Natural killer cell (primary cell): Measurements from ENCODE around the gene SCFD2. TPM values are rescaled to one million over a fixed set of nuclear protein-coding genes. Genes with fewer than 3 reads are reported as not detected.

Experiments used
- ATAC-seq, 3 donors: fragments of 150-1000 bp in 2 of 3; fragments of 200-7000 bp in 1 of 3; cut with Tn5 transposase; 1 replicate in 1 of 3; 2 replicates in 2 of 3; pipeline ENCODE4 v1.10.0; 2021; ENCODE audit warnings: mild to moderate bottlenecking in 2 of 3, moderate library complexity in 2 of 3
- DNase-seq, 2 donors: peaks; one replicate each; pipeline versions ENCODE4 v3.0.0 to v3.0.0-alpha.2; 2013 to 2021; ENCODE audit warnings: mixed read lengths in 1 of 2
- H3K27ac ChIP-seq: one replicate; pipeline ENCODE4 v1.5.1; 2013; ENCODE audit warnings: mild to moderate bottlenecking, low read length
- H3K27me3 ChIP-seq: one replicate; pipeline ENCODE4 v1.6.1; 2013; ENCODE audit warnings: low read length; ENCODE audit not compliant: control insufficient read depth, insufficient read depth
- H3K36me3 ChIP-seq: one replicate; pipeline ENCODE4 v1.6.1; 2013; ENCODE audit warnings: low read length; ENCODE audit not compliant: control insufficient read depth, insufficient read depth
- H3K4me1 ChIP-seq: one replicate; pipeline ENCODE4 v1.6.1; 2013; ENCODE audit warnings: low read length; ENCODE audit not compliant: control insufficient read depth, insufficient read depth
- H3K4me3 ChIP-seq: one replicate; pipeline ENCODE4 v1.5.1; 2013; ENCODE audit warnings: low read length
- H3K9me3 ChIP-seq: one replicate; pipeline ENCODE4 v1.6.1; 2013; ENCODE audit warnings: low read length; ENCODE audit not compliant: control insufficient read depth, insufficient read depth
- H3K27ac Mint-ChIP-seq, 2 donors: one replicate each; pipeline ENCODE4 v1.8.0; 2022; ENCODE audit warnings: mild to moderate bottlenecking in 2 of 2, mixed read lengths in 2 of 2, moderate library complexity in 1 of 2
- H3K27me3 Mint-ChIP-seq, 2 donors: one replicate each; pipeline ENCODE4 v1.8.0; 2022; ENCODE audit warnings: low read depth in 2 of 2, mixed read lengths in 2 of 2
- H3K36me3 Mint-ChIP-seq: one replicate; pipeline ENCODE4 v1.8.0; 2022; ENCODE audit warnings: mixed read lengths
- H3K4me1 Mint-ChIP-seq, 2 donors: one replicate each; pipeline ENCODE4 v1.8.0; 2022; ENCODE audit warnings: mixed read lengths in 2 of 2
- H3K4me3 Mint-ChIP-seq: one replicate; pipeline ENCODE4 v1.8.0; 2022; ENCODE audit warnings: mild to moderate bottlenecking, moderate library complexity, mixed read lengths
- H3K9me3 Mint-ChIP-seq, 2 donors: one replicate each; pipeline ENCODE4 v1.8.0; 2022; ENCODE audit warnings: mixed read lengths in 2 of 2
- CTCF ChIP-seq: fragments of 200-600 bp; IDR thresholded peaks from one replicate; pipeline ENCODE4 v1.8.0; 2022; ENCODE audit warnings: antibody characterized with exemption
- WGBS: methylation state at CpG from one replicate; pipeline ENCODE4 v1.1.7; 2013; ENCODE audit warnings: missing lambda C conversion rate; ENCODE audit not compliant: insufficient coverage; 5-methylcytosine and 5-hydroxymethylcytosine counted together
- intact Hi-C: fragments of 100-400 bp; cut with micrococcal nuclease; formaldehyde crosslinking; loops from one replicate; pipeline ENCODE4 v1.14.2; 2022
- total RNA-seq, 4 donors: library from RNA; stranded (reverse); fragments of 120-200 nt in 1 of 4; gene quantifications; one replicate each; pipeline versions ENCODE4 v1.2.3 to v1.2.4, GENCODE V29; 2013 to 2022

The SCFD2 gene
- total RNA-seq, 3 donors from 2014 or later (not counting 1 experiment from before 2014, with no cell fraction given) = 26.4 to 29.4 (median 28.9) TPM

GRCh38 chr4:53066155-53066554, 299.7 kb downstream of the SCFD2 start:
- 100% methylated on average over 1 of the region's 1 CpG for WGBS
- no peaks in the 10 kb centered on the region for H3K36me3 ChIP-seq
- Mint-ChIP-seq H3K27me3 (no peaks in the 10 kb centered on the region), H3K36me3 (no peaks in the 10 kb centered on the region), H3K4me3 (no peak overlapping the region), H3K9me3 (peaks cover 4% of the 10 kb centered on the region in 2 donors), H3K27ac (no peak overlapping the region), H3K4me1 (peaks cover 0 to 7% of the 10 kb centered on the region in 2 donors)
- no peaks in the 10 kb centered on the region for H3K9me3 ChIP-seq
- no peak overlapping the region for H3K27ac ChIP-seq
- intact Hi-C loops = no loop called here
- no peaks in the 10 kb centered on the region for H3K4me1 ChIP-seq
- no peak for DNase-seq
- no peak for TF ChIP-seq CTCF
- H3K4me3 ChIP-seq = no peak overlapping the region
- ATAC-seq = no peak
- no peaks in the 10 kb centered on the region for H3K27me3 ChIP-seq

GRCh38 chr4:53064609-53065008, 301.3 kb downstream of the SCFD2 start:
- H3K27me3 Mint-ChIP-seq = no peaks in the 10 kb centered on the region
- no peaks in the 10 kb centered on the region for H3K4me1 ChIP-seq
- intact Hi-C loops = no loop called here
- WGBS = no CpG with 5 or more reads among the region's 1 CpG
- peaks cover 4% of the 10 kb centered on the region in 2 donors for H3K9me3 Mint-ChIP-seq
- H3K27ac Mint-ChIP-seq = no peak overlapping the region
- no peaks in the 10 kb centered on the region for H3K27me3 ChIP-seq
- no peak for TF ChIP-seq CTCF
- no peak overlapping the region for H3K4me3 Mint-ChIP-seq
- H3K36me3 Mint-ChIP-seq = no peaks in the 10 kb centered on the region
- no peak overlapping the region for H3K27ac ChIP-seq
- H3K36me3 ChIP-seq = no peaks in the 10 kb centered on the region
- peaks cover 0 to 7% of the 10 kb centered on the region in 2 donors for H3K4me1 Mint-ChIP-seq
- no peak for ATAC-seq
- no peaks in the 10 kb centered on the region for H3K9me3 ChIP-seq
- H3K4me3 ChIP-seq = no peak overlapping the region
- DNase-seq = no peak

- Mint-ChIP-seq H3K27ac (no peak overlapping the region), H3K4me3 (no peak overlapping the region), H3K9me3 (peaks cover 0 to 2% of the 10 kb centered on the region in 2 donors), H3K36me3 (no peaks in the 10 kb centered on the region), H3K4me1 (no peaks in the 10 kb centered on the region), H3K27me3 (no peaks in the 10 kb centered on the region)
- no peak overlapping the region for H3K27ac ChIP-seq
- ATAC-seq = no peak
- H3K36me3 ChIP-seq = no peaks in the 10 kb centered on the region
- TF ChIP-seq CTCF = no peak
- no peak for DNase-seq
- 95% methylated on average over 8 of the region's 8 CpGs for WGBS
- no peaks in the 10 kb centered on the region for H3K27me3 ChIP-seq
- no peaks in the 10 kb centered on the region for H3K9me3 ChIP-seq
- intact Hi-C loops = no loop called here
- no peak overlapping the region for H3K4me3 ChIP-seq
- no peaks in the 10 kb centered on the region for H3K4me1 ChIP-seq
Observed at GRCh38 chr4:53061091-53061850, 304.6 kb downstream of the SCFD2 start.

GRCh38 chr4:53060278-53060677, 305.6 kb downstream of the SCFD2 start:
- intact Hi-C loops = no loop called here
- TF ChIP-seq CTCF = no peak
- no peaks in the 10 kb centered on the region for H3K27me3 Mint-ChIP-seq
- H3K9me3 Mint-ChIP-seq = peaks cover 0 to 2% of the 10 kb centered on the region in 2 donors
- no peaks in the 10 kb centered on the region for H3K36me3 Mint-ChIP-seq
- Histone ChIP-seq H3K9me3 (no peaks in the 10 kb centered on the region), H3K4me1 (no peaks in the 10 kb centered on the region), H3K27ac (no peak overlapping the region), H3K4me3 (no peak overlapping the region), H3K36me3 (no peaks in the 10 kb centered on the region), H3K27me3 (no peaks in the 10 kb centered on the region)
- WGBS = 96% methylated on average over 3 of the region's 3 CpGs
- no peak for ATAC-seq
- H3K4me3 Mint-ChIP-seq = no peak overlapping the region
- DNase-seq = no peak
- no peak overlapping the region for H3K27ac Mint-ChIP-seq
- no peaks in the 10 kb centered on the region for H3K4me1 Mint-ChIP-seq
